HG03103 (cell line): Measurements from ENCODE around the gene RETSAT.
A peak's percentile ranks its signal among the peaks of the same experiment; 100 is the strongest.
"Not testable (repeated sequence)": the region's sequence is repeated elsewhere in the genome, so short reads cannot be mapped to it uniquely, and the experiment has no call there.

Source experiments
- ATAC-seq: cut with Tn5 transposase; IDR thresholded peaks from one replicate; pipeline ENCODE4 v1.9.1; 2021; ENCODE audit warnings: low read depth; ENCODE audit not compliant: unreplicated experiment

RETSAT gene

GRCh38 chr2:85340034-85340892 is 14.1 kb downstream of the RETSAT start:
- no peak for ATAC-seq

- no peak for ATAC-seq
Measured at GRCh38 chr2:85334928-85335327, 19.4 kb downstream of the RETSAT start.

- ATAC-seq, result not testable (repeated sequence)
Measured at GRCh38 chr2:85333877-85334276, 20.5 kb downstream of the RETSAT start.

GRCh38 chr2:85330839-85331636 is 23.3 kb downstream of the RETSAT start:
- no peak for ATAC-seq

- ATAC-seq, result not testable (repeated sequence)
Measured at GRCh38 chr2:85329701-85330100, 24.6 kb downstream of the RETSAT start.

GRCh38 chr2:85329181-85329651 is 25.1 kb downstream of the RETSAT start:
- ATAC-seq, result no peak

- ATAC-seq, result peak; percentile 79
Measured at GRCh38 chr2:85327822-85328617, 26.3 kb downstream of the RETSAT start, which contains the start of gene TGOLN2. TSS of gene TGOLN2 (minus strand) at chr2:85327989. CDS start at chr2:85327962, 27 bp downstream.

GRCh38 chr2:85327160-85327821 is 27.0 kb downstream of the RETSAT start:
- ATAC-seq, result no peak

- ATAC-seq, result peak; percentile 39
Measured at GRCh38 chr2:85326406-85327159, 27.7 kb downstream of the RETSAT start.

- ATAC-seq, result no peak
Measured at GRCh38 chr2:85325466-85325811, 28.9 kb downstream of the RETSAT start.

GRCh38 chr2:85324639-85325465 is 29.5 kb downstream of the RETSAT start:
- no peak for ATAC-seq

GRCh38 chr2:85323988-85324367 is 30.4 kb downstream of the RETSAT start:
- ATAC-seq, result not testable (repeated sequence)

- no peak for ATAC-seq
Measured at GRCh38 chr2:85323351-85323987, 30.9 kb downstream of the RETSAT start.

GRCh38 chr2:85319796-85320195 is 34.5 kb downstream of the RETSAT start:
- no peak for ATAC-seq

GRCh38 chr2:85318222-85319074 is 35.9 kb downstream of the RETSAT start:
- no peak for ATAC-seq

GRCh38 chr2:85315921-85316320 is 38.4 kb downstream of the RETSAT start:
- not testable (repeated sequence) for ATAC-seq

GRCh38 chr2:85314884-85315242 is 39.5 kb downstream of the RETSAT start:
- ATAC-seq, result no peak
